Ascending aorta (tissue), 2 donors: Measurements from ENCODE around the gene PLEKHH2. TPM values are rescaled to one million over a fixed set of nuclear protein-coding genes. Genes with fewer than 3 reads are reported as not detected.
"Not testable (repeated sequence)": the region's sequence is repeated elsewhere in the genome, so short reads cannot be mapped to it uniquely, and the experiment has no call there.

Experiments
- DNase-seq, 2 donors: peaks; one replicate each; pipeline ENCODE4 v3.0.0-alpha.2; 2019; ENCODE audit warnings: low spot score in 2 of 2
- H3K27ac ChIP-seq, 2 donors: fragments of 200-600 bp; sonication (generic); one replicate each; pipeline ENCODE4 v1.5.1; 2016 to 2017; ENCODE audit warnings: mild to moderate bottlenecking in 1 of 2
- H3K27me3 ChIP-seq: fragments of 200-600 bp; sonication (generic); one replicate; pipeline ENCODE4 v1.5.1; 2017
- H3K36me3 ChIP-seq, 2 donors: fragments of 200-600 bp; sonication (generic); one replicate each; pipeline ENCODE4 v1.5.1; 2016
- H3K4me1 ChIP-seq, 2 donors: fragments of 200-600 bp; sonication (generic); one replicate each; pipeline ENCODE4 v1.5.1; 2016 to 2017; ENCODE audit warnings: mild to moderate bottlenecking in 1 of 2
- H3K4me3 ChIP-seq, 2 donors: fragments of 200-600 bp; sonication (generic); one replicate each; pipeline ENCODE4 v1.5.1; 2016 to 2017; ENCODE audit warnings: mild to moderate bottlenecking in 1 of 2
- H3K9me3 ChIP-seq, 2 donors: fragments of 200-600 bp; sonication (generic); one replicate each; pipeline ENCODE4 v1.5.1; 2016
- intact Hi-C: fragments of 100-400 bp; cut with DNase I; formaldehyde crosslinking; loops from one replicate; pipeline ENCODE4 v1.15.1; 2023
- total RNA-seq: library from RNA; depleted of rRNA; stranded (reverse); fragments of >200 nt; gene quantifications from one replicate; pipeline ENCODE4 v1.1.0, GENCODE V29; 2016
- TF ChIP-seq, protein P1 (sequence below), 3 experiments: fragments of 200-600 bp in 2 of 3; fragments of 450-650 bp in 1 of 3; sonication (generic) in 2 of 3; IDR thresholded peaks; one replicate each; pipeline ENCODE4 v1.5.1; 2016 to 2019; ENCODE audit warnings: antibody characterized with exemption in 3 of 3, mild to moderate bottlenecking in 1 of 3, moderate library complexity in 1 of 3

PLEKHH2 gene
- total RNA-seq, 1 donor from 2014 or later = 15.0 TPM

DNA sequence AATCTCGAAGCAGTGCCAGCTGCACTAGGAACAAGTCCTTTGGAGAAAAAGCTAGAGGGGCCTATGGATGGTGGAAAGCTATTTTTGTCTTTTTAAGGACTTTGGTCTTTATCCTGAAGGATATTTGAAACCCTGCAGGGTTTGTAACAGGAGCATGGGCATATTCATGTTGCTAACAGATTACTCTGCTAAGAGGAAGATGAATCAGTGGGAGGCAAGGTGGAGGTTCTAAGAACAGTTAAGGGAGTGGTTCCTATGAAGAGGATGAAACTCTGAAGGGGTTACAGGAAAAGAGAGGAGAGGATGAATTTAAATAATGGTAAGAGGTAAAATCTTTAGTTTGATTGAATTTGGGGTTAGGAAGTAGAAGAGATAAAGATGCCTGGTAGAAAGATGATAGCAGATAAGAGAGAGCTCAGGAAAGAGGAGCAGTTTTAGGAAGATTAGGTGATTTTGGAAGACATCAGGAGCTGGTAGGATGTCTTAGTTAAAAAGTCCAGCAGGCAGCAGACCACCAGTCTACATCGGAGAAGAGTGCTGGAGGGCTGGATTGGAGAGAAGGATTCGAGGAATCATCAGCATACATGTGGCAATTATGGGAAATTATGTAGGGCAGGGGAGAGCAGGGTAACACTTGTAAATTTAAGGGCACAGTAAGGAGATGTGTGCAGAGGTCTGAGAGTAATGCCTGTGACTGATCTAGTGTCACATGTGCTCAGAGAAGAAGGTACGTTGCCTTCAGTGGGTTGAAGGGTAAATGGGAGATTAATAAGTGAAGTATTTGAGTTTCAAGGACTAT, 78.4 kb downstream of the PLEKHH2 start:
- peaks cover 5 to 8% of the 10 kb centered on the region in 2 donors for H3K36me3 ChIP-seq
- DNase-seq = no peak

DNA sequence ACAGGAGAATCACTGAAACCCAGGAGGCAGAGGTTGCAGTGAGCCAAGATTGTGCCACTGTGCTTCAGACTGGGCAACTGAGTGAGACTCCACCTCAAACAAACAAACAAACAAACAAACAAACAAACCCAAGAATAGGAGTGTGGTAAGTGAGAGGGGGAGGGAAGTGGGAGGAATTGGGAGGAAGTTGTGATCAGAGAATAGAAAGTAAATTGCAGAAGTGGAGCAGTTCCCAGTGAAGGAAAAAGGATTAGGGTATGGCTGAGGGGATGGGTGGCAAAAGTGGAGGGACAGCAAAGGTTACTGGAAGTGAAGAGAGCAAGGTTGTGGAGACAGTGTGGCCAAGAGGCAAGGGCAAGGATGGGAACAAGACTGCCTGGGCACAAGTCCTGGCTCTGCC, 80.3 kb downstream of the PLEKHH2 start:
- H3K27ac ChIP-seq = no peak overlapping the region
- TF ChIP-seq, protein P1, sequence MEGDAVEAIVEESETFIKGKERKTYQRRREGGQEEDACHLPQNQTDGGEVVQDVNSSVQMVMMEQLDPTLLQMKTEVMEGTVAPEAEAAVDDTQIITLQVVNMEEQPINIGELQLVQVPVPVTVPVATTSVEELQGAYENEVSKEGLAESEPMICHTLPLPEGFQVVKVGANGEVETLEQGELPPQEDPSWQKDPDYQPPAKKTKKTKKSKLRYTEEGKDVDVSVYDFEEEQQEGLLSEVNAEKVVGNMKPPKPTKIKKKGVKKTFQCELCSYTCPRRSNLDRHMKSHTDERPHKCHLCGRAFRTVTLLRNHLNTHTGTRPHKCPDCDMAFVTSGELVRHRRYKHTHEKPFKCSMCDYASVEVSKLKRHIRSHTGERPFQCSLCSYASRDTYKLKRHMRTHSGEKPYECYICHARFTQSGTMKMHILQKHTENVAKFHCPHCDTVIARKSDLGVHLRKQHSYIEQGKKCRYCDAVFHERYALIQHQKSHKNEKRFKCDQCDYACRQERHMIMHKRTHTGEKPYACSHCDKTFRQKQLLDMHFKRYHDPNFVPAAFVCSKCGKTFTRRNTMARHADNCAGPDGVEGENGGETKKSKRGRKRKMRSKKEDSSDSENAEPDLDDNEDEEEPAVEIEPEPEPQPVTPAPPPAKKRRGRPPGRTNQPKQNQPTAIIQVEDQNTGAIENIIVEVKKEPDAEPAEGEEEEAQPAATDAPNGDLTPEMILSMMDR (IDR thresholded peaks at IDR 0.05) = no peak
- intact Hi-C loops = no loop called here
- no peaks in the 10 kb centered on the region for H3K4me1 ChIP-seq
- no peak overlapping the region for H3K4me3 ChIP-seq
- no peak for DNase-seq
- no peaks in the 10 kb centered on the region for H3K36me3 ChIP-seq
- no peaks in the 10 kb centered on the region for H3K27me3 ChIP-seq
- H3K9me3 ChIP-seq = no peaks in the 10 kb centered on the region

More for the DNA sequence above, 78.4 kb downstream of the PLEKHH2 start:
- H3K27me3 ChIP-seq = no peaks in the 10 kb centered on the region
- H3K9me3 ChIP-seq = no peaks in the 10 kb centered on the region
- intact Hi-C loops = no loop called here
- TF ChIP-seq, protein P1 (IDR thresholded peaks at IDR 0.05) = no peak
- no peak overlapping the region for H3K27ac ChIP-seq
- H3K4me3 ChIP-seq = no peak overlapping the region
- no peaks in the 10 kb centered on the region for H3K4me1 ChIP-seq

DNA sequence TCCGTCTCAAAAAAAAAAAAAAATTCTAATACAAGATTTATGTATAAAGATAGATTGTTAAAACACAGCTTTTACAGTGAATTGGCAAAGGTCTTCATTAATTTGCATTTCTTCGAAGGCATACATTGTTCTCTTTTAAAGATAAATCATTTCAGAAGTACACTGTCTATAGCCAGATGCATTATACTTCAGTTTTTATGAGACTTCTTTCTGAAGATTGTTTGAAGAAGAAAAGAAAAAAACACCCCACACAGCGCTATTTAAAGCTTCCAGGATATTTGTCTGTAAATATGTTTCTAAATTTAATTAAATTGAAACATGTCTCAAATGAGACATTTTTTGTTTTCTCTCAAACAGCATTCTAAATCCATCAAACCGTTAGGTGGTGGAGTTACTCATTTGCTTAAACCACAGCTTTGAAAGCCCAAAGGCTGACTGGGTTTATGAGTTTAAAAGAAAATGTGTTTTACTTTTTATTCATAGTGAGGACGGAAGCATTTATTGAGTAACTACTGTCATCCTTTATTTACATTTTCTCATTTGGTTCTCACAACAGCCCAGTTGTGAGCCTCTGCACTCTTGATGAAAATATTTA, 81.6 kb downstream of the PLEKHH2 start:
- no peak overlapping the region for H3K27ac ChIP-seq
- intact Hi-C loops = no loop called here
- H3K4me3 ChIP-seq = no peak overlapping the region
- H3K36me3 ChIP-seq = no peaks in the 10 kb centered on the region
- TF ChIP-seq, protein P1 (IDR thresholded peaks at IDR 0.05) = no peak
- no peaks in the 10 kb centered on the region for H3K4me1 ChIP-seq
- H3K27me3 ChIP-seq = no peaks in the 10 kb centered on the region
- no peak for DNase-seq
- H3K9me3 ChIP-seq = no peaks in the 10 kb centered on the region

DNA sequence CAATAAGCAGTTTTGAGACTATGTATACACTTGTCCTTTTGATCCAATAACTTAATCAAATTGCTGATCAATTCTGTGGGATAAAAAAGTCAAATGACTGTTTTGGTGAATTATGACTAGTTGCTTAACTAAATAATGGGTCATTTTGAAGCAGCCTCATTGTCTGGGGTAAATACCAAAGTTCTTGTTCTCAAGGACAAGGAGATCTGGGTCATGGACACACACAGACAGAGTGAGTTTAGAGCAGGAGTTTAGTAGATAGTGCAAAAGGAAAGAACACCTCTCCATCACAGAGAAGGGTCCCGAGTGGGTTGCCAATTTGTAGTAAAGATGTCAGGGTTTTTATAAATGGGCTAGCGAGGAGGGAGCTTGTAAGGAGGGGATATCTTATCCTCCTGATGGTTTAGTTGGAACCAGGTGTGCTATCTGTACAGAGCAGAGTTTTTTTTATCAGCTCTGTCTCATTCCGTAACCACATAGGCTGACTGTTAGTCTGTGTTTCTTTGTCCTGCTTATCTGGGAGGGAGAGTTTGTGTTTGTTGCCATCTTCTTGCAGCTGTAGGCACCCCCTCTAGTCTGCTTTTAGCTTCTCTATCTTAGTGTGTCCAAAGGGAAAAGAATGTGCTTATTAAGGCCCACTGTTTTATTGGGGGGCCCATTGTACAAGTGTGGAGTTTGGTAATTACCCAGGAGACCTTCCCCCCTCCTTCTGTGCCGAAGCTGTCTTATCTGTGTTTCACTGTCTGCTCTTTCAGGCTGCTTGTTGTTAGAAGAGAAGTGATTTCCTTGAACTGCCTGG, 87.9 kb downstream of the PLEKHH2 start:
- intact Hi-C loops = no loop called here

DNA sequence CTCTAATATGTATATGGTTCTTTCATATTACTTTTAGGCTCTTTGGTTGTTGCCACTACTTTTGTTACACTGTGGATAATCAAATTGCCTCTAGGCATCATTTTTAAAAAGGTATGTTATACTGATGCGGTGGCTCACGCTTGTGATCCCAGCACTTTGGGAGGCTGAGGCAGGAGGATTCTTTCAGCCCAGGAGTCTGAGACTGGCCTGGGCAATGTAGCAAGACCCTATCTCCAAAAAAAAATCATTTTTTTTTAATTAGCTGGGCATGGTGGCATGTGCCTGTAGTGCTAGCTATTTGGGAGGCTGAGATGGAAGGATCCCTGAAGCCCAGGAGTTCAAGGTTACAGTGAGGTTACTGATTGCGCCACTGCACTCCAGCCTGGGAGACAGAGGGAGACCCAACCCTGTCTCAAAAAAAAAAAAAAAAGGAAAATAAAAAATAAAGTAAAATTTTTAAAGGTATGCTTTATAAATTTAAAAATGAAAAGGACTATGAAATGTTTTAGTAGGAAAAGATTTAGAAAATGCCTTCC, 88.7 kb downstream of the PLEKHH2 start:
- H3K27ac ChIP-seq = no peak overlapping the region
- H3K4me3 ChIP-seq = no peak overlapping the region
- H3K4me1 ChIP-seq = no peaks in the 10 kb centered on the region
- intact Hi-C loops = no loop called here
- no peaks in the 10 kb centered on the region for H3K36me3 ChIP-seq
- H3K27me3 ChIP-seq = no peaks in the 10 kb centered on the region
- DNase-seq = no peak
- TF ChIP-seq, protein P1 (IDR thresholded peaks at IDR 0.05) = no peak
- H3K9me3 ChIP-seq = no peaks in the 10 kb centered on the region

More for the DNA sequence above, 87.9 kb downstream of the PLEKHH2 start:
- H3K4me3 ChIP-seq = no peak overlapping the region
- no peaks in the 10 kb centered on the region for H3K9me3 ChIP-seq
- H3K36me3 ChIP-seq = no peaks in the 10 kb centered on the region
- no peak for DNase-seq
- no peaks in the 10 kb centered on the region for H3K27me3 ChIP-seq
- H3K4me1 ChIP-seq = no peaks in the 10 kb centered on the region
- TF ChIP-seq, protein P1 (IDR thresholded peaks at IDR 0.05) = no peak
- no peak overlapping the region for H3K27ac ChIP-seq

DNA sequence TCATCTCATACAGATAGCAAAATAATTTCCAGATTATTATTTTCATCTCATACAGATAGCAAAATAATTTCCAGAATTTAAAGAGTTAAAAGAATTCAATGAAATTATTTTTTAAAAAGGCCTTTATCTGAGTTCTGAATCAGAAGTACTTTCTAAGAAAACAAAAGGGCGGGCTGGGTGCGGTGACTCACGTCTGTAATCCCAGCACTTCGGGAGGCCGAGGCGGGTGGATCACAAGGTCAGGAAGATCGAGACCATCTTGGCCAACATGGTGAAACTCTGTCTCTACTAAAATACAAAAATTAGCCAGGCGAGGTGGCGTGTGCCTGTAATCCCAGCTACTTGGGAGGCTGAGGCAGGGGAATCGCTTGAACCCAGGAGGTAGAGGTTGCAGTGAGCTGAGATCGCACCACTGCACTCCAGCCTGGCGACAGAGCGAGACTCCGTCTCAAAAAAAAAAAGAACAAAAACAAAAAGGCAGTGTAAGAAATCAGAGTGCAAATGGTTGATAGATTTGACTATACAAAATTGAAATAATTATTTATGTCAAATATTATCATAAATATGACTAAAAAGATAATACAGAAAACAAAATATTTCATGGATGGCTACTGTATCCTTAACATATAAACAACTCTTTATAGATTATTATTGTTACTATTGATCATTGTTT, 90.0 kb downstream of the PLEKHH2 start:
- H3K4me3 ChIP-seq, H3K9me3 ChIP-seq, H3K4me1 ChIP-seq, H3K27me3 ChIP-seq, DNase-seq, intact Hi-C loops, H3K27ac ChIP-seq, H3K36me3 ChIP-seq: not testable (repeated sequence)
